ENCODE results near the gene C1GALT1.
"Not testable (repeated sequence)": the region's sequence is repeated elsewhere in the genome, so short reads cannot be mapped to it uniquely, and the experiment has no call there.

Gene C1GALT1

DNA sequence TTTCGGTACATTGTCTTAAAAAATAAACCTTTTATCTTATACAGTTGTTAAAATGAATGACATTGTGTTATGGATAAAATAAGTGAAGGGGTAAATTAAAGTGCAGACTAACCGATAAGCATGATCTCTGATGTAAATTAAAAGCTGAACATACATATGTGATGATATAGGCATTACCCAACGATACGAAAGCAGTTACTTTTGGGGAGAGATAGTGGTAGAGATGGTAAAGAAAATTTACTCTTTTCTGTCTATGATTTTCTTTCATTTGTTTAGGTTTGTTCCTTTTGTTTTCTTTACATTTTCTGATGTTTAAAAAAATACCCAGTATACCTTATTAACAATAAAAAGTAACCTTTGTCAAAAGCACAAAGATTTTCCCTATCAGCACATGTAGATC lies 6.4 kb downstream of the C1GALT1 start:
- H3K4me3 ChIP-seq (ENCODE audit: low read length), result no peak overlapping the region
- TF ChIP-seq, protein P1, sequence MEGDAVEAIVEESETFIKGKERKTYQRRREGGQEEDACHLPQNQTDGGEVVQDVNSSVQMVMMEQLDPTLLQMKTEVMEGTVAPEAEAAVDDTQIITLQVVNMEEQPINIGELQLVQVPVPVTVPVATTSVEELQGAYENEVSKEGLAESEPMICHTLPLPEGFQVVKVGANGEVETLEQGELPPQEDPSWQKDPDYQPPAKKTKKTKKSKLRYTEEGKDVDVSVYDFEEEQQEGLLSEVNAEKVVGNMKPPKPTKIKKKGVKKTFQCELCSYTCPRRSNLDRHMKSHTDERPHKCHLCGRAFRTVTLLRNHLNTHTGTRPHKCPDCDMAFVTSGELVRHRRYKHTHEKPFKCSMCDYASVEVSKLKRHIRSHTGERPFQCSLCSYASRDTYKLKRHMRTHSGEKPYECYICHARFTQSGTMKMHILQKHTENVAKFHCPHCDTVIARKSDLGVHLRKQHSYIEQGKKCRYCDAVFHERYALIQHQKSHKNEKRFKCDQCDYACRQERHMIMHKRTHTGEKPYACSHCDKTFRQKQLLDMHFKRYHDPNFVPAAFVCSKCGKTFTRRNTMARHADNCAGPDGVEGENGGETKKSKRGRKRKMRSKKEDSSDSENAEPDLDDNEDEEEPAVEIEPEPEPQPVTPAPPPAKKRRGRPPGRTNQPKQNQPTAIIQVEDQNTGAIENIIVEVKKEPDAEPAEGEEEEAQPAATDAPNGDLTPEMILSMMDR (IDR thresholded peaks at IDR 0.05; ENCODE audit: insufficient read depth, low read depth, low read length, missing control alignments), result no peak
- DNase-seq (ENCODE audit: low read depth), result no peak

DNA sequence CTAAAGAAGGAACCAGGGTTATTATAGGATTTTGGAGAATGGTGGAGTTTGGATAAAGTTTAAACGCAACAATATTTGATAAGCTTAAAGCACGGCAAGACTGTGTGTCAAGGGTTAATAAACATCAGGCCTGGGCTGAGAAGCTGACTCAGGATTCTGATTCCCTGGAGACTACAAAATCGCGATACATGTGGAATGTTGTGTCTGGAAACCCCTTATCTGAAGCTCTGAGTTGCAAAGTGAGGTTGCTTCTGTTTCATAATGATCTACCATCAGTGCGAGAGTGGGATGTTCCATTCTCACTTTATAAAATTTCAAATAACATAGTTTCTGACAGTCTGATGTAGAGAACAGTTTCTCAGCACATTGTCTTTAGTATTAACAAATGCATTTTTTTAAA lies 7.8 kb downstream of the C1GALT1 start:
- TF ChIP-seq, protein P1 (IDR thresholded peaks at IDR 0.05; ENCODE audit: insufficient read depth, low read depth, low read length, missing control alignments), result no peak
- no peak for DNase-seq (ENCODE audit: low read depth)
- H3K4me3 ChIP-seq (ENCODE audit: low read length), result no peak overlapping the region

DNA sequence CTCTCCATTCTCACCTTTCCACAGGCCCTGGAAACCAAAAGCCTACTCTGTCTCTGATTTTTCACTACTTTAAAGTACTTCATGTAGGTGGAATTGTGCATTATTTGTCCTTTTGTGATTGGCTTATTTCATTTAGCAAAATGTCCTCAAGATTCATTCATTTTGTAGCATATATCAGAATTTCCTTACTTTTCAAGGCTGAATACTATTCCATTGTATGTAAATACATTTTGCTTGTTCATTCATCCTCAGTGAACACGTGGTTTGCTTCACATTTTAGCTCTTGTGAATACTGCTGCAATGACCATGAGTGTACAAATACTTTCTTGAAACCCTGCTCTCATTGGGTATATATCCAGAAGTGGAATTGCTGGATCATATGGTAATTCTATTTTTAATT lies 8.8 kb downstream of the C1GALT1 start:
- TF ChIP-seq, protein P1 (IDR thresholded peaks at IDR 0.05; ENCODE audit: insufficient read depth, low read depth, low read length, missing control alignments), result no peak
- no peak overlapping the region for H3K4me3 ChIP-seq (ENCODE audit: low read length)
- no peak for DNase-seq (ENCODE audit: low read depth)

DNA sequence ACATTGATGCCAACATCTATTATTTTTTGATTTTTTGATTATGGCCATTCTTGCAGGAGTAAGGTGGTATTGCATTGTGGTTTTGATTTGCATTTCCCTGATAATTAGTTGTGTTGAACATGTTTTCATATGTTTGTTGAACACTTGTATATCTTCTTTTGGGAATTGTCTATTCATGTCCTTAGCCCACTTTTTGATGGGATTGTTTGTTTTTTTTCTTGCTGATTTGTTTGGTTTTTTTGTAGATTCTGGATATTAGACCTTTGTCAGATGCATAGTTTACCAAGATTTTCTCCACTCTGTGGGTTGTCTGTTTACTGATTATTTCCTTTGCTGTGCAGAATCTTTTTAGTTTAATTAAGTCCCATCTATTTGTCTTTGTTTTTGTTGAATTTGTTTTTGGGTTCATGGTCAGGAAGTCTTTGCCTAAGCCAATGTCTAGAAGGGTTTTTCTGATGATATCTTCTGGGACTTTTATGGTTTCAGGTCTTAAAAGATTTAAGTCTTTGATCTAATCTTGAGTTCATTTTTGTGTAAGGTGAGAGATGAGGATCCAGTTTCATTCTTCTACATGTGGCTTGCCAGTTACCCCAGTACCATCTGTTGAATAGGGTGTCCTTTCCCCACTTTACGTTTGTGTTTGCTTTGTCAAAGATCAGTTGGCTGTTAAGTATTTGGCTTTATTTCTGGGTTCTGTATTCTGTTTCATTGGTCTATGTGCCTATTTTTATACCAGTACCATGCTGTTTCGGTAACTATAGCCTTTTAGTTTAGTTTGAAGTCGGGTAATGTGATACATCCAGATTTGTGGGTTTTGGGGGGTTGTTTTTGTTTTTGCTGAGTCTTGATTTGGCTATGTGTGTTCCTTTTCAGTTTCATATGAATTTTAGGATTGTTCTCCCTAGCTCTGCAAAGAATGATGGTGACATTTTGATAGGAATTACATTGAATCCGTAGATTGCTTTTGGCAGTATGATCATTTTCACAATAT lies 10.7 kb downstream of the C1GALT1 start:
- not testable (repeated sequence) for DNase-seq (ENCODE audit: low read depth); H3K4me3 ChIP-seq (ENCODE audit: low read length)

DNA sequence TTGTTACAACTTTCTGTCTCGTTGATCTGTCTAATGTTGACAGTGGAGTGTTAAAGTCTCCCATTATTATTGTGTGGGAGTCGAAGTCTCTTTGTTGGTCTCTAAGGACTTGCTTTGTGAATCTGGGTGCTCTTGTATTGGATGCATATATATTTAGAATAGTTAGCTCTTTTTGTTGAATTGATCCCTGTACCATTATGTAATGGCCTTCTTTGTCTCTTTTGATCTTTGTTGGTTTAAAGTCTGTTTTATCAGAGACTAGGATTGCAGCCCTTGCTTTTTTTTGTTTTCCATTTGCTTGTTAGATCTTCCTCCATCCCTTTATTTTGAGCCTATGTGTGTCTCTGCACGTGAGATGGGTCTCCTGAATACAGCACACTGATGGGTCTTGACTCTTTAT lies 17.2 kb downstream of the C1GALT1 start:
- H3K4me3 ChIP-seq (ENCODE audit: low read length); DNase-seq (ENCODE audit: low read depth): not testable (repeated sequence)

DNA sequence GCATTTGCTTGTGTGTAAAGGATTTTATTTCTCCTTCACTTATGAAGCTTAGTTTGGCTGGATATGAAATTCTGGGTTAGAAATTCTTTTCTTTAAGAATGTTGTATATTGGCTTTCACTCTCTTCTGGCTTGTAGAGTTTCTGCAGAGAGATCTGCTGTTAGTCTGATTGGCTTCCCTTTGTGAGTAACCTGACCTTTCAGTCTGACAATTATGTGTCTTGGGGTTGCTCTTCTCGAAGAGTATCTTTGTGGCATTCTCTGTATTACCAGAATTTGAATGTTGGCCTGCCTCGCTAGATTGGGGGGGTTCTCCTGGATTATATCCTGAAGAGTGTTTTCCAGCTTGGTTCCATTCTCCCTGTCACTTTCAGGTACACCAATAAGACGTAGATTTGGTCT lies 17.9 kb downstream of the C1GALT1 start:
- not testable (repeated sequence) for DNase-seq (ENCODE audit: low read depth); H3K4me3 ChIP-seq (ENCODE audit: low read length)

DNA sequence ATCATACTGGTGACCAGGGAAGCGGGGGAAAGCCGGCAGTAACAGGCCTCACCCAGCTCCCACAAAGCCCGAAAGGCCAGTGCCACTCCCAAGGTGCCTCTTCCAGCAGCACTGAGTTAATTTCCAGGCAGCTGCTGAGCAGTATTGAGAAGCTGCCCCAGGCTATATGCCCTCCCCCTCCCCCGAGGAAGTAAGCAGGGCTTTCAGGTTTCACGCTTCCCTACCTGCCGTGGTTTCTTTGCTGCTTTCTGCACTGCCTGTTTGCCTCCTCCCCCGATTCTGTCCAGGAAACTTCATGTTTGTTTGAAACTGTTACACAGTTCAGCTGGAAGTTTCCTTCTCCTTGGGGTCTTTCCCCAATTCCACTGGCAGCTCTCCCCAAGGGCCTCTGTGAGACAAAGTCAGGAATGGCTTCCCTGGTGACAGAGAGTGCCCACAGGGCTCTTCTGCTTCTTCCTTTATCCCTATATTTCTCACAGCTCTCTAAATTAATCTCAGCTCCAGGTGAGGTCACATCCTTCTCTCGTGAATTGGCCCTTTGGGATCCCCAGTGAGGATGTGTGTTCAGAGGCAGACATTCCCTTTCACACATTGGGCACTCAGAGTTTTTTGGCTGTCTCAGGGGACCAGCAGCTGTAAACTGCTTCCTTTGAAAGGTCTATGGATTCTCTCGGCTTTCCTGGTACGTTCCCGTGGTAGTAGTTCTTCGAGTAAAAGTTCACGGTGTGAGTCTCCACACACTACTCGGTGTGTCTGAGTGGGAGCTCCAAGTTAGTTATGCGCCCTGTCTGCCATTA lies 19.4 kb downstream of the C1GALT1 start:
- DNase-seq (ENCODE audit: low read depth), result peak; percentile 77
- no peak overlapping the region for H3K4me3 ChIP-seq (ENCODE audit: low read length)
- TF ChIP-seq, protein P1 (IDR thresholded peaks at IDR 0.05; ENCODE audit: insufficient read depth, low read depth, low read length, missing control alignments), result no peak

DNA sequence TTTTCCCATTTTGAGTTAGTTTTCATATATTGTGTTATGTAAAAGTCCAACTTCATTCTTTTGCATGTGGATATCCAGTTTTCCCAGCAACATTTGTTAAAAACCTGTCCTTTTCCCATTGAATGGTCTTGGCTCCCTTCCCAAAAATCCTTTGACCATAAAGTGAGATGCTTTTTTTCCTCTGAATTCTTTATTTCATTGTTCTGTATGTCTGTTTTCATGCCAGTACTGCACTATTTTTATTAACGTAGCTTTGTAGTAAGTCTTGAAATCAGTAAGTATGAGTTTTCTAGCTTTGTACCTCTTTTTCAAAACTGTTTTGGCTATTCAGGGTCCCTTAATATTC lies 20.0 kb downstream of the C1GALT1 start:
- no peak overlapping the region for H3K4me3 ChIP-seq (ENCODE audit: low read length)
- TF ChIP-seq, protein P1 (IDR thresholded peaks at IDR 0.05; ENCODE audit: insufficient read depth, low read depth, low read length, missing control alignments), result no peak
- DNase-seq (ENCODE audit: low read depth), result no peak
